Endothelial cell of umbilical vein (primary cell): ENCODE results near the gene GHSR.

ENCODE experiments used
- CTCF ChIP-seq, 2 donors: IDR thresholded peaks; 1 replicate in 1 of 2; 2 replicates in 1 of 2; pipeline ENCODE4 v1.5.1; 2011; ENCODE audit warnings: low read length in 2 of 2, mild to moderate bottlenecking in 2 of 2, moderate library complexity in 2 of 2, control low read depth in 1 of 2, inconsistent platforms in 1 of 2, low read depth in 1 of 2; ENCODE audit not compliant: insufficient read depth in 1 of 2; ENCODE audit errors: extremely low read depth in 1 of 2
- GATA2 ChIP-seq: IDR thresholded peaks from 2 replicates; pipeline ENCODE4 v1.7.0; 2011; ENCODE audit warnings: low read depth, mild to moderate bottlenecking, moderate library complexity, mixed read lengths, low read length; ENCODE audit not compliant: insufficient read length, insufficient read depth
- MYC ChIP-seq: IDR thresholded peaks from one replicate; pipeline ENCODE4 v1.6.1; 2011; ENCODE audit warnings: mild to moderate bottlenecking, low read depth, low read length
- POLR2A ChIP-seq: IDR thresholded peaks from 2 replicates; pipeline ENCODE4 v1.6.1; 2012; ENCODE audit warnings: low read depth, mild to moderate bottlenecking, control low read depth, low read length

DNA sequence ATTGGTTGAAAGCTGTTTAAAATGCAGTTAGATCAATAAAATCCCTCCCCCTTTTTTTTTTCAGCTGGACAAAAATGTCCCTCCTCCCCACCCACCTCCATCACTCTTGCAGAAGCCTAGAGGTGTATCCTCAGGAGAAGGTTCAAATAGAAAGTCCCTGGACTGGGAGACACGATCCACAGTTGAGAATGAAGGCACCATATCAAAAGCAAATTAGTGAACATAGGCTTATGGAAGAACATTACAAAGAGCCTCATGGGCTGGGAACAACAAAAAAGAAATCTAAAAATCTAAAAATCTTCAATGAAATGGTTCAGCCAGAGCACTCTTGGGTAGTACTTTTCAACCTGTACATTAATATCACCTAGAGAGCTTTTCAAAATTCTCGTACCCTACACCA is 46.2 kb downstream of the GHSR start:
- TF ChIP-seq CTCF (IDR thresholded peaks at IDR 0.05; ENCODE audit: extremely low read depth in 1 of 2, insufficient read depth in 1 of 2, low read depth in 1 of 2, low read length in 2 of 2) (no peak), GATA2 (no peak), POLR2A (no peak), MYC (no peak)
